Stimulated activated CD4-positive, alpha-beta T cell treated with anti-CD3 and anti-CD28 coated beads, Interleukin-1b, Interleukin-23, amount 100 ng/mL, for 24 hours (primary cell): ENCODE measurements around the gene PSMG1.
"Not testable (repeated sequence)": the region's sequence is repeated elsewhere in the genome, so short reads cannot be mapped to it uniquely, and the experiment has no call there.

ENCODE experiments used
- DNase-seq, 4 experiments: peaks; one replicate each; pipeline ENCODE4 v3.0.0-alpha.2; 2020; ENCODE audit warnings: low read depth in 4 of 4, low spot score in 1 of 4

Gene PSMG1, protein sequence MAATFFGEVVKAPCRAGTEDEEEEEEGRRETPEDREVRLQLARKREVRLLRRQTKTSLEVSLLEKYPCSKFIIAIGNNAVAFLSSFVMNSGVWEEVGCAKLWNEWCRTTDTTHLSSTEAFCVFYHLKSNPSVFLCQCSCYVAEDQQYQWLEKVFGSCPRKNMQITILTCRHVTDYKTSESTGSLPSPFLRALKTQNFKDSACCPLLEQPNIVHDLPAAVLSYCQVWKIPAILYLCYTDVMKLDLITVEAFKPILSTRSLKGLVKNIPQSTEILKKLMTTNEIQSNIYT

DNA sequence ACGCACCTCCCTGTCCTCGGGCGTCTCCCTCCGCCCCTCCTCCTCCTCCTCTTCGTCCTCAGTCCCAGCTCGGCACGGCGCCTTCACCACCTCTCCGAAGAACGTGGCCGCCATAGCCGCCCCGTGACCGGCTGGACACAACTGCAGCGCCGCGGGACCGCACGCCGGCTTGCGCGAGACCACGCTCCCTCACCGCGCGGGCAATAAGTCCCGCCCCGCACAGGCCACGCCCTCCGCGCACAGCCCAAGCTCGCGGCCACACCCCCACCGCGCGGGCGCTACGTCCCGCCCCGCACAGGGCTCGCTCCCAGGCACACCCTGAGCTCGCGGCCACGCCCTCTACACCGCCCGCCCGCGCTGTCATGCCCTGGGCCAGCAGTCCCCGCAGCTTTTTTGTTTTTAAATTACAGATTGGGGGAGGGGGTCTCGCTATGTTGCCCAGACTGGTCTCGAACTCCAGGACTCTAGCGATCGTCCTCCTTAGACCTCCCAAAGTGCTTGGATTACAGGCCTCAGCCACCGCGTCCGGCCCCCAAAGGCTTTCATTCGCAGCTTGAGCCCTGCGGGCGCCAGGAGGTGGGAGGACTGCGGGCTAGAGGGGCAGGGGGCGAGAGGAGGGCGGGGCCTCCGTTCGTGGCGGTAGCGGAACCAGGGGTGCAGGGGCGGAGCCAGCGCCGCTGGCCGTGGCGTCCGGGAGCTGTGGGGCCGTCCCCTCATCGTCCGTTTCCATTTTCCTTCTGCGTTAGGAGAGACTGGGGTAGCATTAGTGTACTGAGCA is at the start of gene PSMG1:
Gene PSMG1, minus strand, starts transcription at position 180 of the 778 bp plus-strand sequence. Its CDS starts 66 bp downstream, at position 114.
- DNase-seq = peak; percentile 86 to 96 (median 92)

GRCh38 chr21:39232861-39233291 is 49.6 kb upstream of the PSMG1 start:
- DNase-seq = no peak

GRCh38 chr21:39224930-39225329 is 41.7 kb upstream of the PSMG1 start:
- no peak for DNase-seq

GRCh38 chr21:39221997-39222486 is 38.8 kb upstream of the PSMG1 start:
- DNase-seq = no peak

- DNase-seq = no peak
Measured at GRCh38 chr21:39221282-39221996, 38.2 kb upstream of the PSMG1 start.

DNA sequence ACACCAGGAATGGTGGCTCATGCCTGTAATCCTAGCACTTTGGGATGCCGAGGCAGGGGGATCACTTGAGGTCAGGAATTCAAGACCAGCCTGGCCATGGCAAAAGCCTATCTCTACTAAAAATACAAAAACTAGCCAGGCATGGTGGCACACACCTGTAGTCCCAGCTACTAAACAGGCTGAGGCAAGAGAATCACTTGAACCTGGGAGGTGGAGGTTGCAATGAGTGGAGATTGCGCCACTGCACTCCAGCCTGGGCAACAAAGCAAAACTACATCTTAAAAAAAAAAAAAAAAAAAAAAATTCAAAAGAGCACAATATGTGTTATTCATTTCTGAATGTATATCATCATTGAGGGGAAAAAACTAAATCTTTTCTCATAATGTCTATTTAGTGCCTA is 37.6 kb upstream of the PSMG1 start:
- not testable (repeated sequence) for DNase-seq

DNA sequence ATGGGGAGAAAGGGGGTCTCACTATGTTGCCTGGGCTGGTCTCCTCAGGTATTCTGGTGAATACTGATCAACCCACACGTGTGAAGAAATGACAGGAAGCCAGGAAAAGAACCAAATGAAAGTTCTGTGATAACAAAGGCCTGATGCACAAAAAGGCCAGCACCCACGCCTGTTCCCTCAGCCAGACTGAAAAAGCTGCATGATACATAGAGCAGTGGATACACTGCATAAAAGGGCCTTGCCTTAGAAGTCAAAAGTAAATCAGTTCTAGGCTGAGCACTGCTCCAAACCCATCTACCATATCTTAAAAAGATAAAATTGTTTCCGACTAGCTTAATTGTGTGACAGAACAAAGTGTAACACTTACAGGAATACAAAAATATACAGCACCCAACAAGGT is 36.9 kb upstream of the PSMG1 start:
- no peak for DNase-seq

DNA sequence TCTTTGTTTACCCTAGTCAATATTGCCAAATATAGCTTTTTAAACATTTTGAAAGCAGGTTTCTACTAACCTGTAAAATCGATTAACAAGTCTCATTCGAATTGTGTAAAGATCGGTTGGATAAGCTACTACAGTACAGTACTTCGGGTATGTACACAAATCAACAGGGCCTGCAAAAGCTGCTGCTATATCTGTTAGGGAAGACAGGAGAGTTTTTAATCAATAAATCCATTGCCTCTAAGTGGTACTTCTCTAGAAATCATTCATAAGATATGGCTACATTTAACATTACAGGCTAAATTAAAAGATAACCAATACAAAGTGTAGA is 34.8 kb upstream of the PSMG1 start:
- DNase-seq = no peak

DNA sequence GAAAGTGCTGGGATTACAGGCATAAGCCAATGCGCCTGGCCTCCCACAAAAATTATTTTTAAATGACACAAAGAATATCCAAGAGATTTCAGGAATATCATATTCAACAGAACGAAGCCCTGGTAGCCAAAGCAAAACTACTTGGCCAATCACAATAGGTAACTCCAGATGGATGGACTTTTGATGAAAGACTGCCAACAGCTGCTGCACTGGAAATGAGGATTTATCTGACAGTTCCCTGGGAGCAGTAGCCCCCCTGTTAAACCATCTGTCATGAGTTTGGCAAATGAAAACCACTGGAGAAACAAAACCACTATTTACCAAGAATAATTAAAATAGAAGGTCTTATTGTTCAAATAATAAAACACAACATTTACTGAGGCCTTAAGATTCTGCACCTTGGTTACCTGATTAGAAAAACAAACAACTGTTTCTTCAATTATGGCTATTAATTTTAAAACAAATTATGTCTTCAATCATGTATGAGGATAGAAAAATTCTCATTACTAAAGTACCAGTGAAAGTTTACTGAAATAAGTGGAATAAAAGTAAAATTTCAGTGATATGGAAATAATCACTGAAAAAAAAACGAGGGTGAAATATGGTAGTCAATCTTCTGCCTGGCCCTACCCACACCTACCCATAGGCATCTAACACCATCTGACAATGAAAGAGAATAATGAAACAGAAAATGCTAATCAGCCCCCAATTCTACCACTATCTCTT is 34.3 kb upstream of the PSMG1 start:
- DNase-seq = no peak

- DNase-seq = no peak
Measured at GRCh38 chr21:39216290-39216689, 33.0 kb upstream of the PSMG1 start.

GRCh38 chr21:39215078-39215477 is 31.8 kb upstream of the PSMG1 start:
- DNase-seq = no peak

DNA sequence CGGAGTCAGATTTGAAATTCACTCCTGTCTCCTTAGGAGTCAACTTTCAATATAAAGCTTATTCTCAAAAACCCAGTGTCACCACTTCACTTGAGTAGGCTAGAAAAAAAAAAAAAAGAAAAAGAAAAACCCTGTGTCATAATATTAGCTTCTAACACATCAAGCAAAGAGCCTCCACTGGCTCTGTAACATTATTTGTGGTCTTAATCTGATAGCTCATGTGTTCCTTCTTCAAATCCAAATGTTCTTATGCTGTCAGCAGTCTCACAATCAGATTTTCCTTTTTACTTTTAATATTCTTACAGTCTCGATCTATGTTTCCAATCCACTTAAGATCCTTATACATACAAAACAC is 26.1 kb upstream of the PSMG1 start:
- DNase-seq = no peak

- DNase-seq = no peak
Measured at GRCh38 chr21:39208624-39209333, 25.5 kb upstream of the PSMG1 start.

GRCh38 chr21:39204134-39204533 is 20.9 kb upstream of the PSMG1 start:
- DNase-seq = no peak

GRCh38 chr21:39198800-39199199 is 15.5 kb upstream of the PSMG1 start:
- DNase-seq = no peak

DNA sequence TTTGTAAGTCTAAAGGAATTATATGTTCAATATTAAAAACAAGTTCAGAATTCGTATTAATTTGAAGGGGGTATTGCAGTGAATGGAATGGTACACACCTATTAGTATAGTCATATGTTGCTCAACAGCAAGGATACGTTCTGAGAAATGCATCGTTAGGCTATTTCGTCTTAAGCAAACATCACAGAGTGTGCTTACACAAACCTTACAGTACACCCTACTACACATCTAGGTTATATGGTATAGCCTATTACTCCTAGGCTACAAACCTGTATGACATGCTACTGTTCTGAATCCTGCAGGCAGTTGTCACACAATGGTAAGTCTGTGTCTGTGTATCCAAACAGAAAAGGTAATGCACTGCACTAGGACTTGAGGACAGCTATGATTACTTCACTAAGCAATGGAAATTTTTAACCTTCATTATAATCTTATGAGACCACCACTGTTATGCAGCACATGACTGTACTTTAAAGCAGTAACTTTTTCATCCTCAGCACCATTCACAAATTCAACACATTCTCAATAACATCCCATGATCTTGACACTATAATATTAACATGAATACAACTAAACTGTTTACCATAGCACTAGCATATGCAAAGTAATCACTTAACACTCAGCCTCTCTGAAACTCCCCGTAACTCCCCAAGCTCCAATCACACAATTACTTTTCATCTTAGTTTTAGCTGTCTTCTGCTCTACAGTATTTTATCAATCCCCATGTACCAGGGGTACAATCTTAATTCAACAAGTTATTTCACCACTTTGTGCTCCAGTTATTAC is 14.4 kb upstream of the PSMG1 start:
- DNase-seq = no peak

GRCh38 chr21:39196838-39197237 is 13.6 kb upstream of the PSMG1 start:
- no peak for DNase-seq

GRCh38 chr21:39196310-39196709 is 13.1 kb upstream of the PSMG1 start:
- no peak for DNase-seq

DNA sequence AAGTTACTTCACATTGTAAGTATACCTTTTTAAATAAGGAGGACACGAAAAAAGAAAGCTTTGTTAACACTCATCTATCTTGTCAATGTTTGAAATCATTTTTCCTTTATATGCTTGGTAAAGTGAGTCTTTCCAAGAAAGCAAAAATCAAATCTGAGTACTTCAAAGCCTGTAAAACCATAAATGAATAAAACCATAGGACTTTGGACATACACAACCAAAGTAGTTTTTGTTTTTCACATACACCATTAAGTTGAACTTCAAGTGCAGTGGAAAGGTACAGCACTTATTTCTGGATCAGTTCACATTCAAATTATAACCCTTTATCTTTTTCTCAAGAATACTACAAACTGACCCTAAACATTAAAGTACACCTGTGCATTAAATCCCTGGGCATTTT is 10.1 kb upstream of the PSMG1 start:
- DNase-seq = no peak
